Body of pancreas (tissue), 4 donors: ENCODE measurements around the gene PSME4. TPM values are rescaled to one million over a fixed set of nuclear protein-coding genes. Genes with fewer than 3 reads are reported as not detected.

Experiments
- ATAC-seq: fragments of 150-250 bp; one replicate; pipeline ENCODE4 v1.9.1; 2016
- DNase-seq, 4 donors: peaks; one replicate each; pipeline ENCODE4 v3.0.0-alpha.2; 2019
- H3K27ac ChIP-seq, 4 donors: fragments of 200-600 bp; sonication (generic); 1 replicate in 3 of 4; 2 replicates in 1 of 4; pipeline versions ENCODE4 v1.5.1 to v1.6.1; 2016 to 2019; ENCODE audit warnings: mild to moderate bottlenecking in 1 of 4, mixed read lengths in 1 of 4, moderate library complexity in 1 of 4
- H3K27me3 ChIP-seq, 2 donors: fragments of 200-600 bp; sonication (generic); one replicate each; pipeline ENCODE4 v1.6.0; 2016; ENCODE audit warnings: mild to moderate bottlenecking in 1 of 2
- H3K36me3 ChIP-seq, 2 donors: fragments of 200-600 bp; sonication (generic); replicated peaks in 1 of 2; 2 replicates each; pipeline ENCODE4 v1.5.1; 2016; ENCODE audit warnings: low read depth in 2 of 2; ENCODE audit not compliant: insufficient read depth in 1 of 2
- H3K4me1 ChIP-seq: fragments of 200-600 bp; sonication (generic); one replicate; pipeline ENCODE4 v1.6.0; 2016
- H3K4me3 ChIP-seq, 2 donors: fragments of 200-600 bp; sonication (generic); 1 replicate in 1 of 2; 2 replicates in 1 of 2; pipeline ENCODE4 v1.5.1; 2016 to 2019
- H3K9me3 ChIP-seq, 3 donors: fragments of 200-600 bp; sonication (generic); 1 replicate in 2 of 3; 2 replicates in 1 of 3; pipeline ENCODE4 v1.5.1; 2016
- CTCF ChIP-seq, 7 experiments: fragments of 450-650 bp in 4 of 7; fragments of 200-600 bp in 3 of 7; sonication (generic) in 3 of 7; IDR thresholded peaks; one replicate each; pipeline ENCODE4 v1.5.1; 2016 to 2019; ENCODE audit warnings: antibody characterized with exemption in 7 of 7
- POLR2A ChIP-seq, 3 donors: fragments of 450-650 bp; IDR thresholded peaks; one replicate each; pipeline ENCODE4 v1.6.1; 2016; ENCODE audit warnings: antibody characterized with exemption in 3 of 3, mild to moderate bottlenecking in 2 of 3
- WGBS, 2 donors: methylation state at CpG; one replicate each; pipeline ENCODE4 v1.1.5; 2017; 5-methylcytosine and 5-hydroxymethylcytosine counted together
- intact Hi-C: fragments of 100-400 bp; cut with DNase I; formaldehyde crosslinking; loops from one replicate; pipeline ENCODE4 v1.15.1; 2023
- total RNA-seq, 2 donors: library from RNA; depleted of rRNA; stranded (reverse); fragments of >200 nt; gene quantifications; one replicate each; pipeline ENCODE4 v1.1.0, GENCODE V29; 2016

Gene PSME4
- total RNA-seq, 2 donors from 2014 or later, result 19.1 to 28.0 TPM

GRCh38 chr2:53911434-53912189, 59.2 kb downstream of the PSME4 start:
- no peak overlapping the region for H3K4me3 ChIP-seq
- ATAC-seq (no peak), DNase-seq (no peak)
- H3K27ac ChIP-seq, result no peak overlapping the region
- peaks cover 0 to 9% of the 10 kb centered on the region in 2 donors for H3K36me3 ChIP-seq
- no peaks in the 10 kb centered on the region for H3K9me3 ChIP-seq
- no peaks in the 10 kb centered on the region for H3K4me1 ChIP-seq
- no peak for TF ChIP-seq POLR2A (IDR thresholded peaks at IDR 0.05)
- no peak for TF ChIP-seq CTCF (IDR thresholded peaks at IDR 0.05)
- intact Hi-C loops, result no loop called here
- 62 to 65% methylated on average over 4 of the region's 4 CpGs for WGBS, 2 donors
- no peaks in the 10 kb centered on the region for H3K27me3 ChIP-seq

GRCh38 chr2:53907582-53907981, 63.2 kb downstream of the PSME4 start:
- ATAC-seq (no peak), DNase-seq (no peak)
- WGBS, 2 donors, result 82% methylated on average over 1 of the region's 1 CpG
- Histone ChIP-seq H3K4me3 (no peak overlapping the region), H3K36me3 (peaks cover 4 to 19% of the 10 kb centered on the region in 2 donors), H3K27ac (no peak overlapping the region), H3K4me1 (no peaks in the 10 kb centered on the region), H3K27me3 (no peaks in the 10 kb centered on the region), H3K9me3 (no peaks in the 10 kb centered on the region)
- intact Hi-C loops, result no loop called here
- TF ChIP-seq POLR2A (IDR thresholded peaks at IDR 0.05) (no peak), CTCF (IDR thresholded peaks at IDR 0.05) (no peak)

GRCh38 chr2:53905396-53905795, 65.4 kb downstream of the PSME4 start:
- intact Hi-C loops, result no loop called here
- WGBS, 2 donors, result 91 to 94% methylated on average over 9 of the region's 9 CpGs
- peaks cover 4 to 33% of the 10 kb centered on the region in 2 donors for H3K36me3 ChIP-seq

GRCh38 chr2:53903011-53903410, 67.8 kb downstream of the PSME4 start:
- Histone ChIP-seq H3K27me3 (no peaks in the 10 kb centered on the region), H3K9me3 (no peaks in the 10 kb centered on the region), H3K4me3 (no peak overlapping the region), H3K27ac (no peak overlapping the region), H3K4me1 (no peaks in the 10 kb centered on the region), H3K36me3 (peaks cover 4 to 35% of the 10 kb centered on the region in 2 donors)
- intact Hi-C loops, result no loop called here
- no peak for DNase-seq
- TF ChIP-seq CTCF (IDR thresholded peaks at IDR 0.05), result no peak
- TF ChIP-seq POLR2A (IDR thresholded peaks at IDR 0.05), result no peak
- WGBS, 2 donors, result 71 to 77% methylated on average over 4 of the region's 4 CpGs
- no peak for ATAC-seq

More at GRCh38 chr2:53905396-53905795, 65.4 kb downstream of the PSME4 start:
- Histone ChIP-seq H3K4me3 (no peak overlapping the region), H3K27me3 (no peaks in the 10 kb centered on the region), H3K9me3 (no peaks in the 10 kb centered on the region), H3K4me1 (no peaks in the 10 kb centered on the region), H3K27ac (no peak overlapping the region)
- TF ChIP-seq CTCF (IDR thresholded peaks at IDR 0.05) (no peak), POLR2A (IDR thresholded peaks at IDR 0.05) (no peak)
- DNase-seq, result no peak
- ATAC-seq, result no peak

- 79 to 81% methylated on average over 3 of the region's 3 CpGs for WGBS, 2 donors
- intact Hi-C loops, result no loop called here
- no peak for ATAC-seq
- Histone ChIP-seq H3K4me1 (no peaks in the 10 kb centered on the region), H3K27me3 (no peaks in the 10 kb centered on the region), H3K36me3 (peaks cover 4 to 28% of the 10 kb centered on the region in 2 donors), H3K4me3 (no peak overlapping the region), H3K27ac (no peak overlapping the region), H3K9me3 (no peaks in the 10 kb centered on the region)
- no peak for DNase-seq
- TF ChIP-seq CTCF (IDR thresholded peaks at IDR 0.05) (no peak), POLR2A (IDR thresholded peaks at IDR 0.05) (no peak)
These were observed 69.6 kb downstream of the PSME4 start for GRCh38 chr2:53901192-53901591.
